Cardiac fibroblast (primary cell): ENCODE data around the gene UBA1.
A peak's percentile ranks its signal among the peaks of the same experiment; 100 is the strongest.

Experiments used
- DNase-seq, 2 donors: peaks; one replicate each; pipeline versions ENCODE4 v3.0.0 to v3.0.0-alpha.2; 2010; ENCODE audit warnings: low read depth in 2 of 2
- H3K4me3 ChIP-seq, 2 donors: replicated peaks in 1 of 2; 1 replicate in 1 of 2; 2 replicates in 1 of 2; pipeline ENCODE4 v1.5.1; 2011; ENCODE audit warnings: low read depth in 2 of 2, low read length in 2 of 2, mild to moderate bottlenecking in 2 of 2, moderate library complexity in 1 of 2
- CTCF ChIP-seq: IDR thresholded peaks from one replicate; pipeline ENCODE4 v1.5.1; 2011; ENCODE audit warnings: low read depth, mild to moderate bottlenecking, low read length, inconsistent platforms

The UBA1 gene

GRCh38 chrX:47146936-47147859, 46.4 kb upstream of the UBA1 start:
- TF ChIP-seq CTCF, result no peak
- no peak for DNase-seq
- H3K4me3 ChIP-seq, result peak overlapping the region; percentile 75 to 77

DNA sequence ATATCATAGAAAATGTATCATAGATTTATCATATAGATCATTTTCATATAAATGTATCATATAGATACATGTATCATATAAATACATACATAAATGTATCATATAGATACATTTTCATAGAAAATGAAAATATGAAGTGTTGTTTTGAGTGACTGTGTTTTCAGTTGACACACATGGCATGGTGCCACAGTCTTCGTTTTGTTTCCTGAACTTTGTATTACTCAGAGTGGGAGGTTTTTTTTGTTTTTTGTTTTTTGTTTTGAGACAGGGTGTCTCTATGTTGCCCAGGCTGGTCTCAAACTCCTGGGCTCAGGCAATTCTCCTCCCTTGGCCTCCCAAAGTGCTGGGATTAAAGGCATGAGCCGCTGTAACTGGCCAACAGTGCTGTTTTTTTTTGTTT, 44.7 kb upstream of the UBA1 start:
- TF ChIP-seq CTCF, result no peak
- peak; percentile 43 to 71 for DNase-seq
- no peak overlapping the region for H3K4me3 ChIP-seq

- no peak overlapping the region for H3K4me3 ChIP-seq
- no peak for DNase-seq
- no peak for TF ChIP-seq CTCF
Measured at GRCh38 chrX:47151435-47151834, 42.2 kb upstream of the UBA1 start.

GRCh38 chrX:47156611-47157520, 36.8 kb upstream of the UBA1 start:
- no peak for DNase-seq
- H3K4me3 ChIP-seq, result no peak overlapping the region
- no peak for TF ChIP-seq CTCF

DNA sequence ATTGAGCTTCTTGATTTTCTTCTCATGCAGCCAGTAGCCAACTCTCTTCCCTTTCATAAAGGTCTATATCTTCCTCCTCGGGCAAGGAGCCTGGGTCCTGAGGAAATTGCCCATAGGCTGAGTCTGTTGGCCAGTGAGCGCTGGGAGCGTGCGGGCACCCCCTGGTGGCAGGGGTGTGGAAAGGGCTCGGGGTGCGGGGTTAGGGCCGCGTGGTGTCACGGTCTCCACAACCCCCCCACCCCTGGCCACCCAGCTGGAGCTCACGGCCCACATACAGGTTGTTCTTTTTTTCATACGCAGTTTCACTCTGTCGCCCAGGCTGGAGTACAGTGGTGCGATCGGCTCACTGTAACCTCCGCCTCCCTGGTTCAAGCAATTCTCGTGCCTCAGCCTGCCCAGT, 35.5 kb upstream of the UBA1 start:
- H3K4me3 ChIP-seq, result no peak overlapping the region
- no peak for DNase-seq
- TF ChIP-seq CTCF, result no peak

GRCh38 chrX:47158781-47159180, 34.8 kb upstream of the UBA1 start:
- no peak for DNase-seq
- TF ChIP-seq CTCF, result no peak
- no peak overlapping the region for H3K4me3 ChIP-seq
